Adipose tissue (tissue), 3 donors: Measurements from ENCODE around the gene SYNDIG1. TPM values are rescaled to one million over a fixed set of nuclear protein-coding genes. Genes with fewer than 3 reads are reported as not detected.

ENCODE experiments used
- H3K27ac ChIP-seq: one replicate; pipeline ENCODE4 v1.5.1; 2013; ENCODE audit warnings: low read depth, low read length
- WGBS, 3 donors: extraction: QIAGEN DNeasy Blood & Tissue Kit; methylation state at CpG; one replicate each; pipeline ENCODE4 v1.1.7; 2013; 5-methylcytosine and 5-hydroxymethylcytosine counted together
- polyA plus RNA-seq, 3 donors: library from polyadenylated mRNA; stranded (reverse); fragments of 200-250 nt; gene quantifications; one replicate each; pipeline ENCODE4 v1.2.3, GENCODE V29; 2013
- donor health status: healthy with polysubstance abuse.
- donor health status: Bipolar disorder and iron deficiency.
- donor health status: healthy.

Gene SYNDIG1
- polyA plus RNA-seq, 3 donors: 0.07 to 0.10 TPM; not detected in 1

- 89% methylated on average over 15 of the region's 15 CpGs for WGBS, 3 donors
- H3K27ac ChIP-seq: no peak overlapping the region
These were observed 196.3 kb downstream of the SYNDIG1 start for GRCh38 chr20:24665741-24666191.

DNA sequence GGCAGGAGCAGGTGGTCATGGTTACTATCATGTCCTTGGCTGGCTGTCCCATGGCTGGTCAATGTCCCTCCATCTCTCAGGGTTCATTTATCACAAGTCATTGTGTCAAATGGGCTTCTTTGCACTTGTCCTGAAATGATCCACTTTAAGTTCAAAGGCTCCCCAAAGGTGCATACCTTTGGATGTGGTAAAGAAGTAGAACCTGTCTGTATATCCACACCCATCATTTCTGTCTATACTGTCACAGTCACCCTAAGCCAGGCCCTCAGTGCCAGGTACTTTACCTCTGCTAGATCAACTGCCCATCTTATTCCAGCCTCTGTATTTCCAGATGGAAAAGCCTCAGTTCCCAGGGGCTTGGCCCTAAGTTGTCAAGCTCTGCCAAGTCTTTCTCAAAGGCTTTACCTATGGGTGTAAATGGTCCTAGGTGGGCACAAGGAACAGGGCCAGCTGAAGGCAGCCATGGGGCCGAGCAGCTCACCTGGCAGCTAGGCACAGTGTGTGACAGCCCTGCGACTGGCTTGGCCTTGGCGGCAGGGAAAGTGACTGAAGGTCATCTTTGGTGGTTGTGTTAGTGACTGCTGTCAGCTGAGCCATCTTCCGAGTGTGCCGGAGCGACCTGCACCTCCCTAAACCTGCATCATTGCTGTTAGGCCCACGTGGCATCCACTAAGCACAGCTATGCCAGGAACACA, 198.4 kb downstream of the SYNDIG1 start:
- no peak overlapping the region for H3K27ac ChIP-seq

DNA sequence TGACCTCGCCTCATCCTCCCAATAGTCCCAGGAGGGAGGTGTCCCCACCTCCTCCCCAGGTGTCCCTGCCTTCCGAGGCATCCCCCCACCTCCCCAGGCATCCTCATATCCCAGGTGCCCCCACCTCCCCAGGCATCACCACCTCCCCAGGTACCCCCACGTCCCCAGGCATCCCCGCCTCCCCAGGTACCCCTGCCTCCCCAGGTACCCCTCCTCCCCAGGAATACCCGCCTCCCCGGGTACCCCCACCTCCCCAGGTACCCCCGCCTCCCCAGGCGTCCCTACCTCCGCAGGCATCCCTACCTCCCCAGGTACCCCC, 198.9 kb downstream of the SYNDIG1 start:
- whole genome bisulfite sequencing, 3 donors: 91 to 96% (median 93%) methylated on average over 7 to 9 of the region's 9 CpGs
- H3K27ac ChIP-seq: no peak overlapping the region

More for the DNA sequence above, 198.4 kb downstream of the SYNDIG1 start:
- WGBS, 3 donors: 90 to 91% (median 90%) methylated on average over 7 of the region's 7 CpGs

DNA sequence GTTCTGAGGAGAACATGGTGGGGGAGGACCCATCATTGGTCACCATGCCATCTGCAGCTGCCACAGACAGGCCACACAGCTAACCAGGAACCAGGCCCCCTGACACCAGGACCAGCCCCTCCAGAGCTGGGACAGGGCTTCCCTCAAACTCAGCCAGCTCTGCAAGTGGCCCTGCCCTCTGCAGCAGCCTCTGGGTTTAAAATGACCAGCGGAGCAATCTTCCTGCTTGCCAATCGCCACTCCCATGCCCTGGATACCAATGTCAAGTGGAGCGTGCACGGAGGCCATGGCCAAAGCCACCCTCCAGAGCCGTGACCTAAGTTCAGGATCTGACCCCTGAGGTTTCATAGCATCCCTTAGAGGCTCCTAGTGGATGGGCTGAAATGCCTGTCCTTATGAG, 199.4 kb downstream of the SYNDIG1 start:
- no peak overlapping the region for H3K27ac ChIP-seq
- 85 to 93% (median 92%) methylated on average over 5 of the region's 5 CpGs for WGBS, 3 donors

- no peak overlapping the region for H3K27ac ChIP-seq
- 73 to 83% (median 80%) methylated on average over 7 of the region's 7 CpGs for WGBS, 3 donors
These were observed 200.3 kb downstream of the SYNDIG1 start for GRCh38 chr20:24669701-24670100.

DNA sequence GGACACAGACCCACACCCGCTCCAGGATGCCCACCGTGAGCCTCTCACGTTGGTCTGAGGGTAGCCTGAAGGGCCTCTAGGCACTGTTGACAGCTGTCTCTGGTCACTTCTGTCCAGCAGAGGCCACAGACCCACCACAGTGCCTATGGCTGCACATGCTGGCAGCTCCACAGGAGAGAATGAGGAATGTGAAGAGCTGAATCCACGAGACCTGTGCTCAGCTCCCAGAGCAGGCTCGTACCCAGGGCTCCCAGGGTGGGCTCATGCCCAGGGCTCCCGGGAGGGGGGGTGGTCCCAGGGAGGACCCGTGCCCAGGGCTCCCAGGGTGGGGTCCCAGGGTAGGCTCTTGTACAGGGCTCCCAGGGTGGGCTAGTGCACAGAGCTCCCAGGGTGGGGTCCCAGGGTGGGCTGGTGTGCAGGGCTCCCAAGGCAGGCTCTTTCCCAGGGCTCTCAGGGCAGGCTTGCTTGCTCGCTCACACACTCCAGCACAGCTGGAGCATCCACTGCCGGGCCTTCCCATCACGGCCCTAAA, 201.0 kb downstream of the SYNDIG1 start:
- 82 to 88% (median 87%) methylated on average over 9 to 10 of the region's 10 CpGs for WGBS, 3 donors
- no peak overlapping the region for H3K27ac ChIP-seq

- no peak overlapping the region for H3K27ac ChIP-seq
- 88 to 93% (median 89%) methylated on average over 5 of the region's 5 CpGs for WGBS, 3 donors
These were observed 201.6 kb downstream of the SYNDIG1 start for GRCh38 chr20:24670981-24671380.

DNA sequence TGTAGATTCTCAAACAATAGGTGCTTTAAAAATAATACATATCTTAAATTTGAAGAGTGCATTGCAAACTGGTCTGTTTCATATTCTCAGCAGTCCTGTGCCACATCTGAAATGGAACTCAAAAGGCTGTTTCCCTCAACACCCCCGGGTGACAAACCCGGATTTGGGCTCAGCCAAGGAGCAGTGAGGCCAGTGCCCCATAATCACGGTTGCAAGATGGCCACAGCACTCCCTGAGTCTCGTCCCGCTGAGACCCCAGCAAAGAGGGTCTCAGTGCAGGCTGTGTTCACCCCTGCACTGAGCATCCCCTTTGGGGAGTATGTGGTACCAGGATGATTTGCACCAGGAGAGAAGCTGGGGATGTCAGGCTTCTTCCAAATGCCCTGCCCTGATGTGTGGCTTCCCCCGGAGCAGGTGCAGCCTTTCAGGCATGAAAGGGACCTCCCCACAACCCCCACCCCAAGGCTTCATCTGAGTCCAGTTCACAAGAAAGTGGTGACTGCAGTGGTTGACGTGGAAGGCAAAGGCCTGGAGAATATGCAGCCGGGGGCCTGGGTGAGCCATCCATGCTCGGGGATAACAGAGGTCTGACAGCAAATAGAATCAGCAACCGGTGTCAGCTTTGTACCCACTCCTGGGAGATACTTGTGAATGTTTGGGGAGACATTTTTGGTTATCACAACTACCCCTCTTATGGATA, 202.9 kb downstream of the SYNDIG1 start:
- 74 to 88% (median 81%) methylated on average over 10 of the region's 10 CpGs for WGBS, 3 donors
- no peak overlapping the region for H3K27ac ChIP-seq

- H3K27ac ChIP-seq: no peak overlapping the region
- WGBS, 3 donors: 78 to 84% (median 81%) methylated on average over 7 of the region's 7 CpGs
These were observed 203.7 kb downstream of the SYNDIG1 start for GRCh38 chr20:24672886-24673677.

GRCh38 chr20:24673678-24674570, 204.5 kb downstream of the SYNDIG1 start:
- WGBS, 3 donors: 86 to 90% (median 89%) methylated on average over 13 of the region's 13 CpGs
- H3K27ac ChIP-seq: no peak overlapping the region

GRCh38 chr20:24674921-24675605, 205.6 kb downstream of the SYNDIG1 start:
- 88 to 91% (median 90%) methylated on average over 10 of the region's 10 CpGs for WGBS, 3 donors

GRCh38 chr20:24675651-24676352, 206.4 kb downstream of the SYNDIG1 start:
- 90 to 95% (median 94%) methylated on average over 8 of the region's 8 CpGs for WGBS, 3 donors

More at GRCh38 chr20:24674921-24675605, 205.6 kb downstream of the SYNDIG1 start:
- no peak overlapping the region for H3K27ac ChIP-seq

DNA sequence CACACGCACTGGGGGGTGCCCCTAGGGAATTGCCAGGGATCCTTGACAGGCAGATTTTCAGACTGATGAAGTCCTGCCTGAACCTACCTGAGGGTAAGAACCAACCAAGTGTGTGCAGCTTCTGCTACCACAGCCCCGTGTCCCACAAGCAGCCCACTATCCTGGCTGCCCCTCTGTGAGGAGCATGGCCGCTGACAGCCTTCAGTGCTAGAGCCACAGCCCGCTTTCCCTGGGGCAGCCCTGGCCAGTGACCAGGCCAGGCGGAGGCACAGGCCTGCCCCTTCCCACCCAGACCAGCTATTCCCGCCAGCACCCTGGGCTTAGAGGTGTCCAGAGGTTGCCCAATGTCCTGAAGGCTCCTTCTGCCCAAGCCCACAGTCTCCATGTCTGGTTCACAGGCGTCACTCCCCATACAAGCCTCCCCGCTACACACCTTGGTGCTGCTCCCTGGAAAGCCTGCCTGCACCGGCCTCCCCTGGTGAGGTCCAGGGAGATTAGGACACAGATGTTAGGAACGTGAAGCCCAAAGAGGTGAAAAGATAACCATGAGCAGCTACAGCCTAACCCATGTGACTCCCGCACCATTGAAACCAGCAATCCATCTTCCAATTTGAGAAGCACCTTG, 207.0 kb downstream of the SYNDIG1 start:
- 87 to 91% (median 88%) methylated on average over 11 of the region's 11 CpGs for WGBS, 3 donors

More at GRCh38 chr20:24675651-24676352, 206.4 kb downstream of the SYNDIG1 start:
- no peak overlapping the region for H3K27ac ChIP-seq

DNA sequence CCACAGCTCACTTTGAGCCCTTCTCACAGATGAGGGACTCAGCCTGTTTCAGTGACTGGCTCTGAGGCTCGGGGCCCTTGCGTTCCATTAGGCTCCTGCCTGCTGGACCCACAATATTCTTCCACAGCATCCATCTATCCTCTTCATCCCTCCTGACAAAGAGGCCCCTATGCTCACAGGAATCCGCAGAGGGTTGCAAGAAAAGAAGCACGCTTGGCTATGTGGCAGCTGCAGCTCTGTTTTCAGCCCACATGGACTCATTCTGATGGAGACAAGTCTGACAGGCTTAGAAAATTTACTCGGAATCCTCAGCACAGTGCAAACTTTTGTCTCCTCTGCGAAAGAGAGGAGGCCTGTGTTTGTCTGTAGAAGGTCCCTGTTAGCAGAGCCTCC, 207.5 kb downstream of the SYNDIG1 start:
- H3K27ac ChIP-seq: no peak overlapping the region
- 63 to 85% (median 79%) methylated on average over 6 of the region's 6 CpGs for WGBS, 3 donors

More for the DNA sequence above, 207.0 kb downstream of the SYNDIG1 start:
- no peak overlapping the region for H3K27ac ChIP-seq

DNA sequence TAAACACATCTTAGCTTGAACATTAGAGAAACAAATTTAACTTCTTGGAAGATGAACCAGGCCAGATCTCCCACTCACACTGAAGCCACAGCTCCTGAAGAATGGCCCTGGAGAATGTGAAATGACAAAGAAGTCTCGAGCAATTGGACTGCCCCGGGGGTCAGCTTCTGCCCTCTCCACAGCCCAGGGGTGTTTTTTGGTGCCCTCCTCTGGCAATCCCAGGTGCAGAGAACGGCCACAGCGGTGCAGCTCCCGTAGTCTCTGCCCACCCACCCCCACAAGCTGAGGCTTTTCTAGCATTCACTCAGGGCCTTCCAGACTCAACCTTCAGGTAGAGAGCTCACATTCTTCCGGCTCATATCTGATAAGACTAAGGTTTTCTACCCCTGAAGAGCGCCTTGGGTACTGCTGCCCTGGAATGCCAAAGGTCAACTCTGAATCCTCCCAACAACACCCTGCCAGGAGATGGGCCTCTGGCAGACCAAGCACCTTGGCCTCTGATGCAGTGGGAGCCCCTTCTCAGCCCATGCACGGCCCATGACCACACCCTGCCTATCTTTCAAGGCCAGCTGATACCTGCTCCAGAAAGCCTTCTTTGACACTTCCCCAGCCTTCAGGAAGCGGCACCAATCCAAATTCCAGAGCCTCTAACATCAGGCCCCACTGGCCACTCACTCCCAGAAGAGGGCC, 208.3 kb downstream of the SYNDIG1 start:
- WGBS, 3 donors: 71 to 85% (median 85%) methylated on average over 9 of the region's 9 CpGs
- H3K27ac ChIP-seq: no peak overlapping the region
